Upper lobe of left lung (tissue), 6 donors: ENCODE data around the gene MYBPH. TPM values are rescaled to one million over a fixed set of nuclear protein-coding genes. Genes with fewer than 3 reads are reported as not detected.
A peak's percentile ranks its signal among the peaks of the same experiment; 100 is the strongest.

Source experiments
- ATAC-seq, 2 donors: fragments of 200-7000 bp; cut with Tn5 transposase; one replicate each; pipeline ENCODE4 v1.9.1; 2022; ENCODE audit warnings: mild to moderate bottlenecking in 2 of 2, moderate library complexity in 2 of 2; ENCODE audit not compliant: low FRiP score in 2 of 2
- DNase-seq, 2 donors: peaks; one replicate each; pipeline ENCODE4 v3.0.0-alpha.2; 2019 to 2020
- H3K27ac ChIP-seq, 4 donors: fragments of 200-600 bp; sonication (generic); one replicate each; pipeline ENCODE4 v1.5.1; 2016 to 2019
- H3K27me3 ChIP-seq, 4 donors: fragments of 200-600 bp; sonication (generic); one replicate each; pipeline ENCODE4 v1.5.1; 2017 to 2019
- H3K36me3 ChIP-seq, 4 donors: fragments of 200-600 bp; sonication (generic); one replicate each; pipeline ENCODE4 v1.5.1; 2016 to 2019
- H3K4me1 ChIP-seq, 4 donors: fragments of 200-600 bp; sonication (generic); one replicate each; pipeline ENCODE4 v1.5.1; 2018 to 2019
- H3K4me3 ChIP-seq, 4 donors: fragments of 200-600 bp; sonication (generic); one replicate each; pipeline ENCODE4 v1.5.1; 2017 to 2019; ENCODE audit warnings: mild to moderate bottlenecking in 2 of 4, moderate library complexity in 1 of 4
- H3K9me3 ChIP-seq, 4 donors: fragments of 200-600 bp; sonication (generic); one replicate each; pipeline ENCODE4 v1.5.1; 2018 to 2019
- CTCF ChIP-seq, 6 experiments: fragments of 450-650 bp in 4 of 6; fragments of 200-600 bp in 2 of 6; sonication (generic) in 2 of 6; IDR thresholded peaks; one replicate each; pipeline ENCODE4 v1.5.1; 2016 to 2019; ENCODE audit warnings: antibody characterized with exemption in 6 of 6
- EP300 ChIP-seq, 4 donors: sonication (generic); formaldehyde crosslinking; IDR thresholded peaks; one replicate each; pipeline ENCODE4 v1.5.1; 2017; ENCODE audit warnings: antibody characterized with exemption in 4 of 4, control low read depth in 2 of 4
- POLR2A ChIP-seq, 4 donors: fragments of 450-650 bp; IDR thresholded peaks; one replicate each; pipeline ENCODE4 v1.5.1; 2016 to 2017; ENCODE audit warnings: antibody characterized with exemption in 4 of 4, mild to moderate bottlenecking in 2 of 4
- POLR2AphosphoS5 ChIP-seq, 2 donors: sonication (generic); formaldehyde crosslinking; IDR thresholded peaks; one replicate each; pipeline ENCODE4 v1.5.1; 2017; ENCODE audit warnings: antibody characterized with exemption in 2 of 2
- WGBS, 2 donors: methylation state at CpG; one replicate each; pipeline ENCODE4 v1.1.5; 2017 to 2018; 5-methylcytosine and 5-hydroxymethylcytosine counted together
- total RNA-seq, 6 donors: library from RNA; depleted of rRNA in 4 of 6; stranded (reverse); fragments of >200 nt in 4 of 6; gene quantifications; one replicate each; pipeline versions ENCODE4 v1.1.0 to v1.2.1, GENCODE V29; 2016 to 2021
- donor health status: DM: no; HTN: no; CAD: no; lungs with moderate emphysema.
- donor health status: DM: no; HTN: yes; CAD: no; lungs with severe emphysema.

MYBPH gene
- total RNA-seq, 6 donors from 2014 or later: 0.13 to 0.39 (median 0.15) TPM; not detected in 3

- H3K27me3 ChIP-seq: no peaks in the 10 kb centered on the region
- WGBS, 2 donors: 82 to 97% methylated on average over 10 to 13 of the region's 13 CpGs
- TF ChIP-seq CTCF (IDR thresholded peaks at IDR 0.05): no peak
- TF ChIP-seq EP300 (IDR thresholded peaks at IDR 0.05): no peak
- no peak for TF ChIP-seq POLR2AphosphoS5 (IDR thresholded peaks at IDR 0.05)
- no peak for TF ChIP-seq POLR2A (IDR thresholded peaks at IDR 0.05)
- DNase-seq (peak in 1 of 2 donors; percentile 37), ATAC-seq (no peak)
- H3K4me3 ChIP-seq: no peak overlapping the region
- no peak overlapping the region for H3K27ac ChIP-seq
- no peaks in the 10 kb centered on the region for H3K9me3 ChIP-seq
- H3K4me1 ChIP-seq: no peaks in the 10 kb centered on the region
- no peaks in the 10 kb centered on the region for H3K36me3 ChIP-seq
Measured at GRCh38 chr1:203145321-203146041, 30.1 kb downstream of the MYBPH start.

GRCh38 chr1:203144661-203145060, 31.0 kb downstream of the MYBPH start:
- DNase-seq (no peak), ATAC-seq (no peak)
- H3K9me3 ChIP-seq: no peaks in the 10 kb centered on the region
- H3K36me3 ChIP-seq: no peaks in the 10 kb centered on the region
- H3K27ac ChIP-seq: no peak overlapping the region
- TF ChIP-seq POLR2A (IDR thresholded peaks at IDR 0.05) (no peak), POLR2AphosphoS5 (IDR thresholded peaks at IDR 0.05) (no peak), CTCF (IDR thresholded peaks at IDR 0.05) (no peak), EP300 (IDR thresholded peaks at IDR 0.05) (no peak)
- no peaks in the 10 kb centered on the region for H3K4me1 ChIP-seq
- no peaks in the 10 kb centered on the region for H3K27me3 ChIP-seq
- 65 to 77% methylated on average over 6 of the region's 6 CpGs for WGBS, 2 donors
- H3K4me3 ChIP-seq: no peak overlapping the region

- DNase-seq: peak in 1 of 2 donors; percentile 46
- H3K36me3 ChIP-seq: no peaks in the 10 kb centered on the region
- no peaks in the 10 kb centered on the region for H3K27me3 ChIP-seq
- ATAC-seq: no peak
- no peak overlapping the region for H3K4me3 ChIP-seq
- H3K4me1 ChIP-seq: no peaks in the 10 kb centered on the region
- no peaks in the 10 kb centered on the region for H3K9me3 ChIP-seq
- TF ChIP-seq POLR2A (IDR thresholded peaks at IDR 0.05) (no peak), EP300 (IDR thresholded peaks at IDR 0.05) (no peak), POLR2AphosphoS5 (IDR thresholded peaks at IDR 0.05) (no peak), CTCF (IDR thresholded peaks at IDR 0.05) (no peak)
- no peak overlapping the region for H3K27ac ChIP-seq
- 69 to 71% methylated on average over 11 of the region's 11 CpGs for WGBS, 2 donors
Measured at GRCh38 chr1:203143641-203144040, 32.0 kb downstream of the MYBPH start.

GRCh38 chr1:203142684-203143408, 32.8 kb downstream of the MYBPH start:
- TF ChIP-seq CTCF (IDR thresholded peaks at IDR 0.05) (no peak), POLR2A (IDR thresholded peaks at IDR 0.05) (no peak), POLR2AphosphoS5 (IDR thresholded peaks at IDR 0.05) (no peak), EP300 (IDR thresholded peaks at IDR 0.05) (no peak)
- ATAC-seq (no peak), DNase-seq (no peak)
- Histone ChIP-seq H3K27me3 (no peaks in the 10 kb centered on the region), H3K4me1 (no peaks in the 10 kb centered on the region), H3K9me3 (no peaks in the 10 kb centered on the region), H3K27ac (no peak overlapping the region), H3K4me3 (no peak overlapping the region), H3K36me3 (no peaks in the 10 kb centered on the region)
- WGBS, 2 donors: 90 to 94% methylated on average over 4 to 5 of the region's 5 CpGs
